Mesendoderm (in vitro differentiated cells): Measurements from ENCODE around the gene ANKS1B.

Source experiments
- DNase-seq: peaks from one replicate; pipeline ENCODE4 v3.0.0; 2013
- H2AK5ac ChIP-seq: 2 replicates; pipeline ENCODE4 v1.6.1; 2013; ENCODE audit warnings: low read length, inconsistent platforms
- H2BK120ac ChIP-seq: 2 replicates; pipeline ENCODE4 v1.6.1; 2013; ENCODE audit warnings: low read depth, mild to moderate bottlenecking, low read length, moderate library complexity, mixed read lengths
- H2BK15ac ChIP-seq: replicated peaks from 2 replicates; pipeline ENCODE4 v1.6.1; 2013; ENCODE audit warnings: low read depth, mild to moderate bottlenecking, moderate library complexity
- H2BK5ac ChIP-seq: 2 replicates; pipeline ENCODE4 v1.6.1; 2013; ENCODE audit warnings: low read length, inconsistent platforms
- H3K18ac ChIP-seq: 2 replicates; pipeline ENCODE4 v1.6.1; 2013; ENCODE audit warnings: mild to moderate bottlenecking, low read length, mixed read lengths
- H3K23ac ChIP-seq: one replicate; pipeline ENCODE4 v1.6.1; 2013; ENCODE audit warnings: low read length
- H3K27ac ChIP-seq: 2 replicates; pipeline ENCODE4 v1.5.1; 2013; ENCODE audit warnings: low read depth, mild to moderate bottlenecking, inconsistent platforms, low read length, moderate library complexity
- H3K27me3 ChIP-seq: 2 replicates; pipeline ENCODE4 v1.6.1; 2013; ENCODE audit warnings: low read length, control low read depth, mild to moderate bottlenecking, inconsistent platforms; ENCODE audit not compliant: insufficient read depth, poor library complexity
- H3K36me3 ChIP-seq: 2 replicates; pipeline ENCODE4 v1.6.1; 2013; ENCODE audit warnings: low read length, inconsistent platforms; ENCODE audit not compliant: control insufficient read depth, insufficient read depth
- H3K4ac ChIP-seq: one replicate; pipeline ENCODE4 v1.6.1; 2013; ENCODE audit warnings: low read depth, mild to moderate bottlenecking, low read length, moderate library complexity
- H3K4me1 ChIP-seq: 2 replicates; pipeline ENCODE4 v1.6.1; 2013; ENCODE audit warnings: low read depth, low read length, inconsistent platforms; ENCODE audit not compliant: control insufficient read depth
- H3K4me2 ChIP-seq: 2 replicates; pipeline ENCODE4 v1.6.1; 2013; ENCODE audit warnings: low read length
- H3K4me3 ChIP-seq: 2 replicates; pipeline ENCODE4 v1.5.1; 2013; ENCODE audit warnings: mild to moderate bottlenecking, low read length
- H3K56ac ChIP-seq: one replicate; pipeline ENCODE4 v1.6.1; 2013; ENCODE audit warnings: low read length
- H3K79me1 ChIP-seq: 2 replicates; pipeline ENCODE4 v1.6.1; 2013; ENCODE audit warnings: low read length, inconsistent platforms
- H3K79me2 ChIP-seq: 2 replicates; pipeline ENCODE4 v1.6.1; 2013; ENCODE audit warnings: mild to moderate bottlenecking, low read length; ENCODE audit not compliant: control insufficient read depth, insufficient read depth
- H3K9ac ChIP-seq: 2 replicates; pipeline ENCODE4 v1.6.1; 2013; ENCODE audit warnings: low read length, inconsistent platforms
- H4K5ac ChIP-seq: one replicate; pipeline ENCODE4 v1.6.1; 2013; ENCODE audit warnings: low read length
- H4K8ac ChIP-seq: one replicate; pipeline ENCODE4 v1.6.1; 2013; ENCODE audit warnings: low read depth, mild to moderate bottlenecking, control low read depth, low read length, moderate library complexity
- WGBS: extraction: QIAGEN DNeasy Blood & Tissue Kit; methylation state at CpG from one replicate; pipeline ENCODE4 v1.1.7; 2013; ENCODE audit warnings: low lambda C conversion rate, missing lambda C conversion rate; ENCODE audit not compliant: insufficient coverage; ENCODE audit errors: extremely low coverage; 5-methylcytosine and 5-hydroxymethylcytosine counted together

ANKS1B gene

GRCh38 chr12:99087278-99087677 is 897.5 kb downstream of the ANKS1B start:
- no peak for DNase-seq
- Histone ChIP-seq H2BK15ac (no peak overlapping the region), H2AK5ac (no peak overlapping the region), H3K79me1 (no peaks in the 10 kb centered on the region), H3K4ac (no peak overlapping the region), H3K27ac (no peak overlapping the region), H4K8ac (no peak overlapping the region), H2BK120ac (no peak overlapping the region), H3K4me1 (no peaks in the 10 kb centered on the region), H3K23ac (no peak overlapping the region), H3K56ac (no peak overlapping the region), H4K5ac (no peak overlapping the region), H3K36me3 (no peaks in the 10 kb centered on the region), H3K4me3 (no peak overlapping the region), H3K27me3 (no peaks in the 10 kb centered on the region), H3K9ac (no peak overlapping the region), H3K18ac (no peak overlapping the region), H3K4me2 (no peak overlapping the region), H3K79me2 (no peaks in the 10 kb centered on the region), H2BK5ac (no peak overlapping the region)
- WGBS, result no CpG with 5 or more reads among the region's 5 CpGs

- Histone ChIP-seq H3K27me3 (no peaks in the 10 kb centered on the region), H3K9ac (no peak overlapping the region), H3K79me1 (no peaks in the 10 kb centered on the region), H2AK5ac (no peak overlapping the region), H4K8ac (no peak overlapping the region), H3K79me2 (no peaks in the 10 kb centered on the region), H3K4me1 (no peaks in the 10 kb centered on the region), H3K4ac (no peak overlapping the region), H3K4me2 (no peak overlapping the region), H3K27ac (no peak overlapping the region), H3K36me3 (no peaks in the 10 kb centered on the region), H3K23ac (no peak overlapping the region), H3K56ac (no peak overlapping the region), H4K5ac (no peak overlapping the region), H3K4me3 (no peak overlapping the region), H2BK120ac (no peak overlapping the region), H3K18ac (no peak overlapping the region), H2BK15ac (no peak overlapping the region), H2BK5ac (no peak overlapping the region)
- WGBS, result no CpG with 5 or more reads among the region's 15 CpGs
- DNase-seq, result no peak
These were observed 904.9 kb downstream of the ANKS1B start for GRCh38 chr12:99079811-99080210.

DNA sequence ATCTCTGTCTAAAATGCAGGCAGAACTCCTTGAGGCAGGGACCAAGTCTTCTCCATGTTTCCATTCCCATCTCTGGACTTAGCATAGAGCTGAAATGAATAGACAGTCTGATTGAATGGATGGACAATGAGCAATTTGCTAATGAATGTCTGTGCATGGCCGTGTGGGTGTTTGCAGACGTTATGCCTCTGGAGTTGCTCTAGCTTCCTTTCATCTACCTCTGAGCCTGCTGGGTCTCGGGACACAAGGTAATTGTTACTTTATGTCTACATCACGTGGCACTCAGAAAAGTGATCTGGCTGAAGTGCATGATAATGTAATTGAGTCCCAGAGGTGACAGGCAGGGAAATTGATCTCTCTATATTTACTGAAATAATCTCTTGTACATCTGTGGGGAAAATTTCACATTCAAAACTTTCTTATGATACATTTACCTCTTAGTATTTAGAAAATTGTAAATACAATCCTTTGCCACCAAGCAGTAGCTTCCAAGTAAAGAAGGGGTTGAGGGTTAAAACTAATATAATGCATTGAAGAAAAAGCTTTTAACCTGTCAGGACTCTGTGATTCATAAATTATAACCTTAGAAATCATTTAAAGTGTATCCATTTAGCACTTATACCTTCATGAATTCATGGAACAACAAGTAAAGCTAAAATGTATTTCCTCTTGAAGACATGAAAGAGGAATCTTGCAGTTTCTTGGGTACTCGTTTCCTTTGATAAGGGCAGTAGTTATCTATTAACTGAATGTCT is 915.6 kb downstream of the ANKS1B start:
- no CpG with 5 or more reads among the region's 5 CpGs for WGBS
- H3K27ac ChIP-seq, result no peak overlapping the region
- no peak overlapping the region for H2BK120ac ChIP-seq
- H3K36me3 ChIP-seq, result no peaks in the 10 kb centered on the region
- H4K5ac ChIP-seq, result no peak overlapping the region
- H2BK5ac ChIP-seq, result no peak overlapping the region
- no peak overlapping the region for H3K4me2 ChIP-seq
- H3K4me1 ChIP-seq, result no peaks in the 10 kb centered on the region
- no peak for DNase-seq
- no peak overlapping the region for H4K8ac ChIP-seq
- no peak overlapping the region for H3K9ac ChIP-seq
- no peaks in the 10 kb centered on the region for H3K79me1 ChIP-seq
- no peak overlapping the region for H2BK15ac ChIP-seq
- H3K4me3 ChIP-seq, result no peak overlapping the region
- H3K56ac ChIP-seq, result no peak overlapping the region
- no peaks in the 10 kb centered on the region for H3K27me3 ChIP-seq
- H3K23ac ChIP-seq, result no peak overlapping the region
- no peak overlapping the region for H3K4ac ChIP-seq
- no peak overlapping the region for H3K18ac ChIP-seq
- no peak overlapping the region for H2AK5ac ChIP-seq
- H3K79me2 ChIP-seq, result no peaks in the 10 kb centered on the region

- no CpG with 5 or more reads among the region's 1 CpG for WGBS
- H3K27me3 ChIP-seq, result no peaks in the 10 kb centered on the region
These were observed 917.5 kb downstream of the ANKS1B start for GRCh38 chr12:99067171-99067785.

DNA sequence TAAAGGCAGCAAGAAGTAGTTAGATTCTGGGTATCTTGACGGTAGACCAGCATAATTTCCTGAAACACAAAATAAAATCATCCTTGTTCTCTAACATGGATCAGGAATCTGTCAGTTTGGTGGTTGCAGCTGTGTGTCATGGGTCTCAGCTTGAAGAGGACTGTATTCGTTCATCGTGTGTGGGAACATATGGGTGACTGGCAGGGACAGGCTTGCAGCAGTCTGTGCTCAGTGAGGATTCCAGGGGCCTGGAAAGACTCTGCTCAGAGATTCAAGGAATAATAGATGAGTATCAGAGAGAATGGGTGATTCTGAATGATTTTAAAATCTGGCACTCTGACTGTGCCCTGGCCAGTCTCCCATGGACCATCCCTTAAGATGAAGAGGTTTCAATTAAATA is 918.0 kb downstream of the ANKS1B start:
- no CpG with 5 or more reads among the region's 3 CpGs for WGBS
- H3K23ac ChIP-seq, result no peak overlapping the region

More at GRCh38 chr12:99067171-99067785, 917.5 kb downstream of the ANKS1B start:
- Histone ChIP-seq H3K18ac (no peak overlapping the region), H3K36me3 (no peaks in the 10 kb centered on the region), H3K27ac (no peak overlapping the region), H3K4ac (no peak overlapping the region), H3K79me1 (no peaks in the 10 kb centered on the region), H4K5ac (no peak overlapping the region), H3K9ac (no peak overlapping the region), H2BK5ac (no peak overlapping the region), H3K79me2 (no peaks in the 10 kb centered on the region), H3K23ac (no peak overlapping the region), H4K8ac (no peak overlapping the region), H2BK15ac (no peak overlapping the region), H3K4me1 (no peaks in the 10 kb centered on the region), H2AK5ac (no peak overlapping the region), H3K56ac (no peak overlapping the region), H2BK120ac (no peak overlapping the region), H3K4me3 (no peak overlapping the region), H3K4me2 (no peak overlapping the region)
- no peak for DNase-seq

More for the DNA sequence above, 918.0 kb downstream of the ANKS1B start:
- Histone ChIP-seq H3K4me2 (no peak overlapping the region), H3K4ac (no peak overlapping the region), H3K36me3 (no peaks in the 10 kb centered on the region), H4K5ac (no peak overlapping the region), H2AK5ac (no peak overlapping the region), H3K9ac (no peak overlapping the region), H3K79me1 (no peaks in the 10 kb centered on the region), H3K56ac (no peak overlapping the region), H3K27me3 (no peaks in the 10 kb centered on the region), H3K4me1 (no peaks in the 10 kb centered on the region), H2BK15ac (no peak overlapping the region), H4K8ac (no peak overlapping the region), H2BK120ac (no peak overlapping the region), H3K27ac (no peak overlapping the region), H2BK5ac (no peak overlapping the region), H3K4me3 (no peak overlapping the region), H3K79me2 (no peaks in the 10 kb centered on the region), H3K18ac (no peak overlapping the region)
- DNase-seq, result no peak
